Renal cortex interstitium (tissue), 11 donors: ENCODE results near the gene ARFGAP3. TPM values are rescaled to one million over a fixed set of nuclear protein-coding genes. Genes with fewer than 3 reads are reported as not detected.

Experiments used
- DNase-seq, 11 donors: peaks; one replicate each; pipeline ENCODE4 v3.0.0-alpha.2; 2013; ENCODE audit warnings: low read depth in 9 of 11, low spot score in 4 of 11; ENCODE audit errors: extremely low read depth in 1 of 11
- polyA plus RNA-seq, 3 donors: library from polyadenylated mRNA; unstranded; fragments of 120-200 nt; gene quantifications; one replicate each; pipeline ENCODE4 v1.2.1, GENCODE V29; 2013; ENCODE audit not compliant: insufficient read length in 3 of 3

ARFGAP3 gene
- polyA plus RNA-seq, 3 donors, result 49.1 to 51.9 (median 49.4) TPM

DNA sequence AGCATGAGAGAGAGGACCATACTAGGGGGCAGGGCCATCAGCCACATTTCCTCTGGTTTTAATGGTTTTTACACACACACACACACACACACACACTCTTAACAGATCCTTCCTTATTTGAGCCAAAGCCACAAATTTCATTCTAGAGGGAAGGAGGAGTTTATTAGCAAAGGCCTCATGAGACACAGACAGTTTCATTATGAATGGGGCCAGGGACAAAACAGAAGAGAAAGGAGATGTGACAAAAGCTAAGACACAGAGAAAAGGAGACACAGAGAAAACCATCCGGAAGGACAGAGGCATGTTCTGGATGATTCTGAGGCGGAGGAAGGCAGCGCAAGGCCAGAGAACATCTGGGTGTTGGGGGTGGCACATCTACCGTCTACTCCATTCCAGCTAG is 32.2 kb upstream of the ARFGAP3 start:
- no peak for DNase-seq

DNA sequence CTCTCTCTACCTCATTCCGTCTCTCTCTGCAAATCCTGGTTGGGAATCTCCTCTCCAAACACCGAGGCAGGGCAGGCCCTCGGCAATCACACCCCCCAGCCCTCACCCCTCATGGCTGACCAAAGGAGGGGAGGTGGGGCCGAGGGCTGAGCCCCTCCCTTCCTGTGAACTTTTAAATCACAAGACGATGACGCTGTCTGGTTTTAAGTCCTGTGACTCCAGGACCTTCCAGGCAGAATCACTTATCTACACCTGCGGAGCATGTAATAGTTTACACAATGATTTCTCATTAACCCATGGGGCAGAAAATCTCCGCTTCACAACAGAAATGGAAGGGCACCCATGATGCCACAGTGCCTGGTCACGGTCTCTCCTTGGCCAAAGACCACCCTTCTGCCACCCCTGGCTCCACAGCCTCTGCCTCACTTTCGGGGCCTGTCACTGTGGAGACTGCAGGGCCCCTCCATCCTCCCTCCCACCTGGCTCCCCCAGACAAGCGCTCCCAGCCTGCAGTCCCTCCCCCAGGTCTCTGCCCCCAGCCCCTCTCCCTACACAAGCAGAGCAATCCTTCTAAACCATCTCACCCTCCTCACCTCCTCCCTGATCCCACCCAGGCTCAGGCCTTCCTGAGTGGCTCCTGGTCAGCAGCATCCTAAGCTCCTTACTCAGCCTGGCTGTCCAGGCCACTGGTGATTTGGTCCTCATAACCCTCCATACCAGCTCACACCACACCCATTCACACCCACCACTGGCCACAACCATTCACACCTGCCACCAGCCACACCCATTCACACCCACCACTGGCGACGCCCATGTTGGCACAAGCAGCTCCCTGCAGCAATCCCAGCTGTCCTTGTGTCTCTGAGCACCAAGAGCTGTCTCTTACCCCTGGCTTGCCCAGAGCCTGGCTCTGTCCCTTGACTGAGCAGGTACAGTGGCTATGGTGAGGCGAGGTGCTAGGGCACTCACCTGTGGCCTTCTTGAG is 30.7 kb upstream of the ARFGAP3 start:
- DNase-seq, result peak in 1 of 11 donors; percentile 35

DNA sequence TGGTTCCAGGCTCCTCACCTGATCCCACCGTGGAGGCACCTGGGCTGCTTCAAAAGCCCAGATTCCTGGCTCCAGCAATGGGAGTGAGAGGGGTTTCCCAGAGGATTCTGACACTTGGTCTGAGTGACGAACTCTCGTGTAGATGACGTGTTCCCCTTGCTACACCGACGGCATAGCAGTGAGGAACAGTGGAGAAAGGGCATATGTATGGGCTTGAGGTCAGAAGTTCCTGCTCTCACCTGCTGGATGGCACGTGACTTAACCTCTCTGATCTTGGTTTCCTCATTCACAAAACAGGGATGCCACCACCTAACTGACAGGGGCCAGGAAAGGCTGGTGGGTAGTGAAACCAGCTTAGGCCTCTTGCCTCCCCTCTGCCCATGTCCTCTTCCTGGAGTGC is 30.0 kb upstream of the ARFGAP3 start:
- no peak for DNase-seq

DNA sequence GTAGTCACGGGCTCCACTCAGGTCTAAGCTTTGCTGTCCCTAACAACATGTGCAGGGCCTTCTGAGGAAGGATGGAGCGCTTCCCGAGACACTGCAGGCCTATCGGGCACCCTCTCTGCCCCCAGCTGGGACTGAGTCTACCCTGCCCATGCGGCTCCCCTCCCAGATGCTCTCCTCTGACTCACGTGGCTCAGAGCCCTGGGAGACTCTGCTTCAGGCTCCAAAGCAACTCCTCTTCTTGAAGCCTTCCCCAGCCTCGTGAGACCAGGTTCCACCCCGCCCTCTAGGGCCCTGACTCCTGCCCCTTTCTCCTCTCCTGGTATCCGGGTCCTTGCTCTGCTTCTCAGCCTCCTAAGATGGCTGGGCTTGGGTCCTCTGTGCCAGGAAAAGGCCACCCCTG is 28.4 kb upstream of the ARFGAP3 start:
- DNase-seq, result no peak

DNA sequence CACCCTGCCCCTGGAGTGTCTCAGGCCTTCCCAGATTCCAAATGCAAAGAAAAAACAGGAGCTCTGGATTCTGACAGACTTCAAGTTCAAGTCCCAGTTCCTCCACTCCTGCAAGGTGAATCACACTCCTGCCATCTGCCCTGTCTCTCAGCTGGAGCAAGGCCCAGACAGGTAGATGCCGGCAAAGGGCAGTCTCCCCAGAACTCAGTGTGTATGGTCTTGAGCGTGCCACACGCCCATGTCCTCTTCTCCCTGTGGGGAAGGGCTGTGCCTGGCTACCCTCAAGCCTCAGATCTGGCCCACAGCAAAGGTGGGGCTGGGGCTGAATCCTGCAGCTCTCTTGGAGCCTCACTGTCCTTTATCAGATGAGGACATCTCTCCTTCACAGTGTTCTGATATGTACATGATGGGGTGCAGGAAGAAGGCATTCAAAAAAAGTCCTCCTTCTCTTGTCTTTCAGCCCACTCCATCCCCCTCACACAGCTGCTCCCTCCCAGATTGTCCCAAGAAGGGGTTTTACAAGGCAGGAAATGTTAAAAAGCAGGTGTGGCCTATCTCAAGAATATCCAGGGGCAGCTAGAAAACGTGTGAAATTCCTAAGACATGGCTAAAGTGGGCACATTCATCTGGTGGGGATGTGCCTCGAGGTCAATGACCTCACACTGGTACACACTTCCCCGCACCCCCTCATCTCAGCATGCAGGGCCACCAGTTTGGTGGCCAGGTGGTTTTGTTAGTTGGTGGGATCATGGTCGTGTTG is 27.7 kb upstream of the ARFGAP3 start:
- DNase-seq, result no peak

DNA sequence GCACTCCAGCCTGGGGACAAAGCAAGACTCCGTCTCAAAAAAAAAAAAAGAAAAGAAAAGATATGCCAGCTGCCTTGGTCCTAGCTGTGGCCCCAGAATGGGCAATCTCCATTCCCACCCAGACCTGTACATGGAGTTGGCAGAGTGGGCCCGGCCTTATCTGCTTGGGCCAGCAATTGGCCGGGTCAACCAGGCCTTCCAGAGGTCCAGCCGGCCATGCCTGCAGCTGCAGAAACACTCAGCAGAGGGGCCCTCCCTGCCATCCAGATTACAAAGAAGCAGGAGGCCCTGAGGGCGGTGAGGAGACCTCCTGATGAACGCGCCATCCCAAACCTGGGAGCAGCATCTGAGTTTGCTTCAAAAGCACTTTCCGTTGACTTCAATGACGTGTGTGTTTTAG is 26.9 kb upstream of the ARFGAP3 start:
- DNase-seq, result no peak

DNA sequence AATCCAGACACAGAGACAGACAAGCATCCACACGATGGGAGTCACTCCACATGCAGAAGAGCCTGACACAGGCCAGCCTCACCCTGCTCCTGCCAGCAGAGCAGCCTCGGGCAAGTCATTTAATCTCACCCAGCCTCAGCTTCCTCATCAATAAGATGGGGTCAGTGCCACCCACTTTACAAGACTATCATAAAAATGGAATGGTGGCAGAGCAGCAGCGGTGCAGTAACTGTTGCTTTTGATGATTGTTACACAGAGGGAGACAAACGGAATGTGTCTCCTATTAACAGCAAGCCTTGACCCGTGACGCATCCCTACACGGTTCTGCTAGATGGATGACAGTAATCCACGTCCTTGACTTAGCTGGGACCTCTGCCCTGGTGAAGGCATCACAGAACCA is 26.0 kb upstream of the ARFGAP3 start:
- no peak for DNase-seq

DNA sequence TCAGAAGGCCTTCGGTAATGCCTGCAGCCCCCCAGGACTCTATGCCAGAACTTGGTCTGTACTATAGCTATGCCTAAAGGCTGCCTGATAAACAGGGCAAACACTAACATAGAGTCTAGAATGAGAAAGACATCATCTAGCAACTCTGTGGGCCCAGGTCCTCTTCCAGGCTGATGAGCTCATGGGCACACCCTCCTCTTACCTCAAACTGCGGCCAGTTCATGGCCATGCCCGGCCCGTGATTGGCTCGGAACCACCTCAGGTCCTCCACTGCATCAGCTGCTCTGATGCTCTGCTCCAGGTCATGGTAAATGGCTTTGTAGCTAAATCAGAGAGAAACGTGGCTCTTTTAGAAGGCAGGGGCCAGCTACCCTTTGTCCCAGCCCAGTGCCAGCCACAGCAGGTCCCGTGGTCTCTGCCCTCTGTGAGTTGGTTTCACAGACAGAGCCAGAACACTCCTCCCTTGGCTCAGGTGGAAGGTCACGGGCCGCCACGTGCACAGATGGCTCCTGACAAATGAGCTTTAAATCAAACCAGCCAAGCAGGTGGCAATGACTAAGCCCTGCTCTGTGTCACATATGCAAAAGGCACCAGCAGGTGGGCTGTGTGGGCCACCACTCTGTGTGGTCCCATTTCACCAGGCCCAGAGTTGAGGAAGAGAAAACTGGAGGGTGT is 25.0 kb upstream of the ARFGAP3 start:
- no peak for DNase-seq

DNA sequence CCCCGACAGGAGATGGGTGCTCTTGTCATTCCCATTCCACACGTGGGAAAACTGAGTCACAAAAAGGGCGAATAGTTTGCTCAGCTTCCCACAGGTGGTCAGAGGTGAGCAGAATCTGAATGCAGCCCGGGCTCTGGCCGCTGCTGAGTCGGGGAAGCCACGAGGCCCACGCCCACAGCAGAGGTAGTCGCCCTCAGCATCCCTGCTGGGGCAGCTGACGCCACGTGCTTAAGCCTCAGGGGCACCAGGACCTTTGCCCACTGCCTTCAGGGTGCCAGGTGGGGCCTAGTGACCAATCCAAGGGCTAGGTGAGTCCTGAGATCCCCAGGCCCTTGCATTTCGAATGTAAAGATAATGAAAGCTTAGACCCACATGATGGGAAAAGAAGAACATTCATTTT is 24.2 kb upstream of the ARFGAP3 start:
- DNase-seq, result no peak

DNA sequence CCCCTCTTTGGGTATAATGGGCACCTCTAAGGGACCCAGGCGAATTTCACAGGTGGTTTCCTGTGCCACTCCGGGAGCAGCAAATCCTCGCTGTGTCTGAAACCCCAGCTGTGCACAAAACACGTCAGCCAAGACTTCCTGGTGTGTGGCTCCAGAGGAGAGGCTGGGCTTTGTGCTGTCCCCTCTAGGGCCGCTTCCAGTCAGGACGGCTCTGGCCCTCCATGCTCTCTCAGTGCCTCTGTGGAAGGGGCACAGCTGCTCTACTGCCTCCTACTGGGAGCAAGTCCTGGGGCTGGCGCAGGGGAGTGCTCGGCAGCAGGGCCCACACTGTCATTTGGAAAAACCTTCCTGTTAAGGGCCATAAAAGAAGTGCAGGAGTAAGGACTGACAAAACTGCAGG is 23.7 kb upstream of the ARFGAP3 start:
- no peak for DNase-seq

DNA sequence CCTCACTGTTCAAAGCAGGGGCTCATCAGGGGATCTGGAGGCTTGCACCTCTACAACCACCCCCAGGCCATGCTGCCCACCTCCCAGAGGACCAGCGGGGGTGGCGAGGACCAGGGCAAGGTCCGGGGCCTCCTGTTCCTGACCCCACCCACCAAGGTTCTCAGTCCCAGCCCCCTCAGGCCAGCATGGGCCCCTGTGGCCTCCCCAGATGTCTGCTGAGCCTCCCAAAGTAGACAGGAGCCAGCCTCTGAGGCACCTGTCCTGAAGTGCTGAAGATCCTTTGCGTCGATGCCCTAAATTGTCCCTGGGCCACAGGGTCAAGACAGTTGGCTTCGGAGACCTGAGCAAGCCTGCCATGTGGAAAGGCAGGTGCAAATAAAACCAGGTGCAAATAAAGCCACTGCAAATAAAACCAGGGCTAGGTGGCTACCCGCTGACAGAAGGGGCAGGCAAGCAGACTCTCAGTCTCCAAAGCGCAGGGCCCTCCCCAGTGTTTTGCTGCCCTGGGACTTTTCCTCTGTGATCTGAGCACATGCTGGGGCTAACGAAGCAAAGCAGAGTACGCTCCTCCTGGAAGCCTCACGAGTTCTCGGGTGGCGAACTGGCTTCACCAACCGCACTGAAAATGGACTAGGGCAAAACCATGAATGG is 22.4 kb upstream of the ARFGAP3 start:
- no peak for DNase-seq

DNA sequence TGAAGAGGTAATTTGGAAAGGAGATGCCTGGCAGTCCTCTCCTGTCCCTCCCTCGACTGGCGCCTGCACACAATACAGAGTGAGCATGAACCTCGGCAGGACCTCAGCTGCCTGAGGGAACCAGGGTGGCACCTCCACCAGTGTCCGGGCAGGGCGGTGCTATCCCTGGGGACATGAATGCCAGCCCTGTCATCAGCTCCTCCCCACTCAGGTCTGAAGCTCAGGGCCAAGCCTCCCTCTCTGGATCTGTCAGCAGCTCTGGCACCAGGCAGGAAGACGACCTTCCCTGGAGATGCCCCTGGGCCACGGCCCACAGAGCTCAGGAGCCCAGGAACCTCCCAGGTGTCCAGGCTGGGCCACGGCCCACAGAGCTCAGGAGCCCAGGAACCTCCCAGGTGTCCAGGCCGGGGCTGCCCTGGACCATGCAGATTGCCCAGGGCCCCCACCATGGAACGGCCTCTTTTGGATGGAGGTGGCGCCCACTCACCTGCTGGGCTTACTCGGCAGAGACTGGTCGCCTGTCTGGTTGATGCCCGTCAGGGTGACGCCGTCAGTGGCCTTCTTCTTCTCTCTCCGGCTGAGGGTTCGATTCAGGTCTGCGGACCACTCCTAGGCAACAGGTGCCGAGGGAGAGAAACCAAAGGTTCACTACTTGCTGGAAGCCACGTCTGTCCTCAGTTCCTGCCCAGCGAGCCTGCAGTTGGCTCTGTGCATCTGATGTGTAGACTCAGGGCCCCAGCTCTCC is 21.7 kb upstream of the ARFGAP3 start:
- DNase-seq, result no peak

DNA sequence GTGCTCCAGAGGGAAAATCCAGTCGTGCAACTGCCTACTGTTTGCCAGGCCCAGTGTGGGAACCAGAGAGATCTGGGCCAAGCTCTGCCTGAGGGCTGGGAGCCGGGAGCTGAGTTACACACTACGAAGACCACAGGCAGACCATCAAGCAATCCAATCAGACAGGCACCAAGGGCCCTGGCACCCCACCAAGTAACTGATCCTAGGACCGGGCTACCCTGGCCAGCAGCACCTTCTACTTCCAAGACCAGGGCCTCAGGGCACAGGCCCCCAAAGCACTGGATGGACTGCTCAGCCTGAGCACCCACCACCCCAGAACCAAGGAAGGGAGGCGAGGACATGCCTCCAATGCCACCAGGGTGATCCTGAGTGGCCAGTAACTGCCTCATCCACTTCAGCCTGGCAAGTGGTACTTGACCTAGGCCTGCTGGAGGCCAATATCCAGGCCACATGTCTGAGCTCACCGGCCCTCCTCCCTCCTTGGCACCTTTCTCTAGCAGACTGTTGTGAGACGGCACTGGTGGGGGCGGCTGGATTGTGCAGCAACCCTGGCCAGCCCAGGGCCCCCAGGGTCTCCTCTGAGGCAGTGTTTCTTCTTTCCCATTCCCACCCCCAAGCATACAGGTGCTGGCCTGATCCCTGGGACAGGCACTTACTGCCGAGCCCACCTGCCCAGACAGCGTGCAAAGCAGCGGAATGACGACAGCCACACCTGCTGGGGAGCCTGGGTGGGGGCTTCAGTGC is 20.7 kb upstream of the ARFGAP3 start:
- no peak for DNase-seq

DNA sequence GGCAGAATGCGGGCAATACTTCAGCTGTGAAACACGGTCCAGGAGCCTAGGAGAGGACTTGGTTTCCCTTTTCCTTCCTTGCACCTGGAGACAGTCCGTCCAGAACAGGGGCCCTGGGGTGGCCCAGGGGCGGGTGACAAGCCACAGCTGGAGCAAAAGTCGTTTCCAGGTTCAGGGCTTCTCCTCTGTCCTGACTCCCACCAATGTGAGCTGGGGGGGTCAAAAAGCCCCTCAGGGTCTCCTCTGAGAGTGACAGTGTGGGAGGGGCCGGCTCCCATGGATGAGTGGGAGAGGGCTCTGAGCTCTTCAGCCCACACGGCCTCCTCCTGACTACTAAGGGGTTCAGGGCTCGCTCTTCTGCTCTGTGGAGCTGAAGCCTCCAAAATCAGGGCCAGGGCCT is 20.1 kb upstream of the ARFGAP3 start:
- DNase-seq, result no peak

DNA sequence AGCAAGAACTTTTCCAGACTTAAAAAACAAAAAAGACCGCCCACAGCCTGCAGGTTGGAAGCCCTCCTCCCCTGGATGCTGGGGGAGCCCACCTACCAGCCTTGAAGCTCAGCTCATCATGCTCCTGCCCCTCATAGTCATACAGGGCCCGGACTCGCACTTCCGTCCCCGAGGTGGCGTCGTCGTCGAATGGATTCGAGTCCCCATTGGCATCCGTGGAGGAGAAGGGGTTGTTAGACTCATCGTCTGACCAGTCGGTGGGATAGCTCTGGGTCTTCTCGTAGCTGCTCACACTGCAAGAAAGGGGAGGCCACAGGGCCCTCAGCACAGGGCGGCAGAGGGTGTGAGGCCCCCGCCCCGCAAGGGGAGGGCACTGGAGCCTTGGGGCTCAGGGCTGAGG is 19.0 kb upstream of the ARFGAP3 start:
- no peak for DNase-seq

DNA sequence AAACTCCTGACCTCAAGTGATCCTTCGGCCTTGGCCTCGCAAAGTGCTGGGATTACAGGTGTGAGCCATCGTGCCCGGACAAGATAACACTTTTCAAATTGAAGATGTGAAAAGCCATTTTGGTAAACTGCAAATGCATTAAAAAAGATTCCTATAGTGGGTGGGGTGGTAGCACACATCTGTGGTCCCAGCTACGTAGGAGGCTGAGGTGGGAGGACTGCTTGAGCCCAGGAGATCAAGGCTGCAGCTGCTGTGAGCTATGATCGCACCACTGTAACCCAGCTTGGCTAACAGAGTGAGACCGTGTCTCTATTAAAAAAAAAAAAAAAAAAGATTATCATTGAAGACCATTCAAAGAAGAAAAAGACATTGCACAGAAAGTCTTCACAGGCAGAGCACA is 16.9 kb upstream of the ARFGAP3 start:
- DNase-seq, result no peak

DNA sequence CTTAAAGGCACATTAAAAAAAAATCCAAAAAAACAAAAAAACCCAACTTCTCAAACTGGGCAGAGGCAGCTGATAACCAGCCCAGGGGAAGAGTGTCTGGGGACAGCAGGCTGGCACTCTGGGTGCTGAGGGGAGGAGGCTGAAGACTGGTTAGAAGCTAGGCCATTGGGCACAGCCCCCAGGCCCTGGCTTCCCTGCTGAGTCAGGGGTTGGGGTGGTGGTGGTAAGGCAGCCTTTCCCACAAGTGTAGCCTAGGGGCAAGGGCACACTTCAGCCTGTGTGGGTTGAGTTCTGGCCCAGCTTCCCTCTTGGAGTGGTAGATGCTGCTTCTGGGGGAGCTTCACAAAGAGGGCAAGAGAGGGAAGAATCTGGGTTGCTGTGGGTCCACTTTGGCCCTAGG is 16.3 kb upstream of the ARFGAP3 start:
- no peak for DNase-seq

DNA sequence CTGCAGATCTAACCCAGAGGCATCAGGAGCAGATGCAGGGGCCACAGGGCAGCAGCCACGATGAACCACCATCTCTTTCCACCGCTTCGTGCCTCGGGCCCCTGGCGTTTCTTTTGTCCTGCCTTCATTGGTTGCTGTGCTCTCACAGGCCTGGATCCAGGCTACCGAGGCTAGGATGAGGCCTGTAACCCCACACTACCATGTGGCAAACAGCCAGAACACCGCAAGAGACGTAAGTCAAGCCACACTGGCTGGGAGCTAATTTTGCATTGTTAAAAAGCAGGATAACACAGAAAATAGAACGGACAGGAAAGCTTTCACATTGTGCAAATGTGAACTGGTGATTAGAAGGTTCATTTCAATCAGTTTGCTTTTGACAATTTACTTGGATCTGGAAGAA is 15.7 kb upstream of the ARFGAP3 start:
- DNase-seq, result no peak
